ENCODE results near the gene VSTM2L. TPM values are rescaled to one million over a fixed set of nuclear protein-coding genes. Genes with fewer than 3 reads are reported as not detected.

VSTM2L gene
- total RNA-seq, 1 donor: 1.4 TPM

GRCh38 chr20:37972256-37973058 is 69.5 kb downstream of the VSTM2L start:
- H3K4me3 ChIP-seq (ENCODE audit: low read depth, low read length): no peak overlapping the region
- DNase-seq (ENCODE audit: low read depth): no peak
- TF ChIP-seq CTCF (IDR thresholded peaks at IDR 0.05; ENCODE audit: insufficient read depth, low read length): no peak

- H3K4me3 ChIP-seq (ENCODE audit: low read depth, low read length): no peak overlapping the region
- no peak for DNase-seq (ENCODE audit: low read depth)
- no peak for TF ChIP-seq CTCF (IDR thresholded peaks at IDR 0.05; ENCODE audit: insufficient read depth, low read length)
Measured at GRCh38 chr20:37973059-37973910, 70.4 kb downstream of the VSTM2L start.

- no peak overlapping the region for H3K4me3 ChIP-seq (ENCODE audit: low read depth, low read length)
- no peak for TF ChIP-seq CTCF (IDR thresholded peaks at IDR 0.05; ENCODE audit: insufficient read depth, low read length)
- DNase-seq (ENCODE audit: low read depth): no peak
Measured at GRCh38 chr20:37976887-37977286, 74.0 kb downstream of the VSTM2L start.

- H3K4me3 ChIP-seq (ENCODE audit: low read depth, low read length): no peak overlapping the region
- DNase-seq (ENCODE audit: low read depth): no peak
- TF ChIP-seq CTCF (IDR thresholded peaks at IDR 0.05; ENCODE audit: insufficient read depth, low read length): no peak
Measured at GRCh38 chr20:37977338-37977737, 74.4 kb downstream of the VSTM2L start.

GRCh38 chr20:37977786-37978185 is 74.9 kb downstream of the VSTM2L start:
- no peak overlapping the region for H3K4me3 ChIP-seq (ENCODE audit: low read depth, low read length)
- no peak for TF ChIP-seq CTCF (IDR thresholded peaks at IDR 0.05; ENCODE audit: insufficient read depth, low read length)
- DNase-seq (ENCODE audit: low read depth): no peak

GRCh38 chr20:37979021-37979985 is 76.4 kb downstream of the VSTM2L start:
- no peak overlapping the region for H3K4me3 ChIP-seq (ENCODE audit: low read depth, low read length)
- DNase-seq (ENCODE audit: low read depth): no peak
- no peak for TF ChIP-seq CTCF (IDR thresholded peaks at IDR 0.05; ENCODE audit: insufficient read depth, low read length)
